AG04449 (cell line): Measurements from ENCODE around the gene TMEM181.

Source experiments
- CTCF ChIA-PET: fragments of 350-600 bp; formaldehyde crosslinking; extraction: SDS; loops from one replicate; lab custom pipeline; 2021; ENCODE audit warnings: antibody characterized with exemption; lab: Yijun Ruan, JAX
- POLR2A ChIA-PET: fragments of 400-600, 350-600 bp; formaldehyde crosslinking; extraction: SDS; loops from one replicate; lab custom pipeline; 2020; ENCODE audit warnings: antibody characterized with exemption, inconsistent platforms; lab: Yijun Ruan, JAX
- DNase-seq: peaks from one replicate; pipeline ENCODE4 v3.0.0-alpha.2; 2010; ENCODE audit warnings: low read depth, low spot score
- H3K4me3 ChIP-seq: 2 replicates; pipeline ENCODE4 v1.5.1; 2011; ENCODE audit warnings: low read depth, mild to moderate bottlenecking, control low read depth, low read length
- CTCF ChIP-seq: IDR thresholded peaks from one replicate; pipeline ENCODE4 v1.5.1; 2011; ENCODE audit warnings: mild to moderate bottlenecking, moderate library complexity, low read length, control low read depth, inconsistent platforms; ENCODE audit not compliant: insufficient read depth; ENCODE audit errors: missing control alignments

The TMEM181 gene

GRCh38 chr6:158633127-158633526 lies 73.2 kb downstream of the TMEM181 start:
- DNase-seq: no peak
- no peak for TF ChIP-seq CTCF
- H3K4me3 ChIP-seq: no peak overlapping the region
- POLR2A ChIA-PET: no interaction called here
- CTCF ChIA-PET: interaction anchor here (0.5 to 1.6 kb wide), 4 partner anchors 10 to 145 kb away, joined by 3 to 8 read pairs (median 4); no protein-coding TSS in a partner anchor

- CTCF ChIA-PET: interaction anchor here (1.0 to 1.2 kb wide), 2 partner anchors 56 kb away, joined by 3 to 6 read pairs; no protein-coding TSS in a partner anchor
- POLR2A ChIA-PET: no interaction called here
- no peak for DNase-seq
- TF ChIP-seq CTCF: no peak
- H3K4me3 ChIP-seq: no peak overlapping the region
Measured at GRCh38 chr6:158634695-158635426, 75.0 kb downstream of the TMEM181 start.

GRCh38 chr6:158635427-158636073 lies 75.7 kb downstream of the TMEM181 start:
- ChIA-PET POLR2A (no interaction called here), CTCF (interaction anchor here (1.2 kb wide), 1 partner anchor 56 kb away, joined by 6 read pairs; no protein-coding TSS in a partner anchor)
- H3K4me3 ChIP-seq: no peak overlapping the region
- no peak for TF ChIP-seq CTCF
- DNase-seq: no peak

- no peak for DNase-seq
- POLR2A ChIA-PET: no interaction called here
- CTCF ChIA-PET: interaction anchor here (2.9 to 3.3 kb wide), 2 partner anchors 30 to 422 kb away, joined by 7 to 16 read pairs; no protein-coding TSS in a partner anchor
- no peak for TF ChIP-seq CTCF
- H3K4me3 ChIP-seq: no peak overlapping the region
Measured at GRCh38 chr6:158636778-158637177, 76.9 kb downstream of the TMEM181 start.

- no peak for DNase-seq
- POLR2A ChIA-PET: interaction anchor here (1.3 kb wide), 1 partner anchor 10 kb away, joined by 3 read pairs; no protein-coding TSS in a partner anchor
- CTCF ChIA-PET: interaction anchor here (2.9 to 3.4 kb wide), 3 partner anchors 32 to 424 kb away, joined by 7 to 16 read pairs (median 16); no protein-coding TSS in a partner anchor
- H3K4me3 ChIP-seq: no peak overlapping the region
- no peak for TF ChIP-seq CTCF
Measured at GRCh38 chr6:158638324-158638854, 78.5 kb downstream of the TMEM181 start.

GRCh38 chr6:158639056-158639455 lies 79.2 kb downstream of the TMEM181 start:
- ChIA-PET POLR2A (interaction anchor here (1.3 kb wide), 1 partner anchor 9 kb away, joined by 3 read pairs; no protein-coding TSS in a partner anchor), CTCF (interaction anchor here (2.9 to 3.4 kb wide), 3 partner anchors 33 to 425 kb away, joined by 7 to 16 read pairs (median 16); no protein-coding TSS in a partner anchor)

More at GRCh38 chr6:158639056-158639455, 79.2 kb downstream of the TMEM181 start:
- no peak overlapping the region for H3K4me3 ChIP-seq
- no peak for TF ChIP-seq CTCF
- no peak for DNase-seq
